Inflammatory macrophage treated with lipopolysaccharide for 1 hour (primary cell): ENCODE measurements around the gene LRRC74B.
A peak's percentile ranks its signal among the peaks of the same experiment; 100 is the strongest.
"Not testable (repeated sequence)": the region's sequence is repeated elsewhere in the genome, so short reads cannot be mapped to it uniquely, and the experiment has no call there.

Experiments used
- DNase-seq, 2 donors: peaks; one replicate each; pipeline ENCODE4 v3.0.0-alpha.2; 2020 to 2022

LRRC74B gene

DNA sequence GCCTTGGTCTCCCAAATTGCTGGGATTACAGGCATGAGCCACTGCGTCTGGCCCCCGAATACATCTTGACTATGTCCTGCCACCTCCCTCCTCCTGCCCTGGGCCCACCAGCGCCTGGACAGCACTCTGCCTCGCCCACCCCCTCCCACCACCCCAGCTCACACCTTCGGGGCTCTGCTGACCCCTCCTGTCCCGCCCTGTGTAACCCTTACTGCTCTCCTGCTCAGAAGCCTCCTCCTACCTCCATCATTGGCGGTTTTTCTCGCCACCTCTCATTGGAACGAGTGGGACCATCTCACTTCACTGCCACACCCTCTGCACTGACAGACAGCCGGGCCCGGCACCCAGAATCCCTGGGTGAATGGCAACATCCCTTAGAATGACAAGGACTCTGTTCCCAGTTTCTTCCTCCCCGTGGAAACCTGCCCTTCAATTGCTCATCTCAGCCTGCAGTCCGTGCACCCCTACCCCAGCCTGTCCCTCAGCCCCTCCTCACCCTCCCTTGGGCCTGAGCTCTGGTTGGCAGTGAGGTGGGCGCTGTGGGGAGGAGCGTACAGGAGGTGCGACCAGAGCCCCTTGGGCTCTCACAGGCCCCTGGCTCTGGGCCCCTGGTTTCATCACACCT lies 32.2 kb downstream of the LRRC74B start:
- no peak for DNase-seq

- no peak for DNase-seq
Measured at GRCh38 chr22:21078916-21079315, 33.2 kb downstream of the LRRC74B start.

DNA sequence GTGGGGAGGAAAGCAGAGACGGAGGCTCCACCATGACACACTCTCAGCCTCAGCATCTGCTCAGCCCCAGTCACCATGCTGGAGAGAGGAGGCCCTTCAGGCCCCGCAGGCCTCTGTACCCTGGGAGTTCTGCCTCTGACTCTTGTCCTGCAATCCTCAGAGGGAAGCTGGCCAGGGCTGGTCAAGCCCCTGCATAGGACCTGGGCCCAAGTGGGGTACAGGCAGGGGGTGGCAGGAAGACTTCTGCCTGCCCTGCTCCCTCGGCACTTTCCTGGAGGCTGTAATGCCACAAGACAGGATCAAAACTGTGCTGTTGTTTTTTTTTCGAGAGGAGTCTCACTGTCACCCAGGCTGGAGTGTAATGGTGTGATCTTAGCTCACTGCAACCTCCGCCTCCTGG lies 33.7 kb downstream of the LRRC74B start:
- no peak for DNase-seq

DNA sequence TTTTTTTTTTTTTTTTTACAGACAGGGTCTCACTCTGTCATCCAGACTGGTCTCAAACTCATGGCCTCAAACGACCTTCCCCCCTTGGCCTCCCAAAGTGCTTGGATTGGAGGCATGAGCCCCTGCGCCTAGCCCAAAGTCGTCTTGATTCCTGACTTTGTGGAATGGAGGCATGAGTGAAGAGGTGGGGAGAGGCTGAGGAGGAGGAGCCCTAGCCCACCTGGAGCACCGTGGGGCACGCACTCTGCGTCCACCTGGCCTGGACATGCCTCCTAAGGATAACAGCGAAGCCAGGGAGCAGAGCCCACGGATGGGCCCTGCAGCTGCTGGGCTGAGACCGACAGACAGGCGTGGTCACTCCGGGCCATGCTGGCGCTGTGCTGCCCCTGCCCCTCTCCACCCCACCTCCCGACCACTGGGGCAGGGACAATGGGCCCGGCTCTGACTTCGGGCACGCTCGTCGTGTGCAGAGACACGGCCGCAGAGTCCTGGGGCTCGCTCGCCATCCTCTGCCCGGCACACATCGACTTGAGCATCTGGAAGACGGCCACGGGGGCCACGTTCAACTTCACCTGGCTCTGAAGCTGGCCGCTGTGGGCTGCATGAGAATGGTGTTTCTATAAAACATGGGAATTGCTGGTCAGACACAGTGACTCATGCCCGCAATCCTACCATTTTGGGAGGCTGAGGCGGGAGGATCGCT lies 34.8 kb downstream of the LRRC74B start:
- DNase-seq, result no peak

GRCh38 chr22:21082248-21082647 lies 36.5 kb downstream of the LRRC74B start:
- no peak for DNase-seq

DNA sequence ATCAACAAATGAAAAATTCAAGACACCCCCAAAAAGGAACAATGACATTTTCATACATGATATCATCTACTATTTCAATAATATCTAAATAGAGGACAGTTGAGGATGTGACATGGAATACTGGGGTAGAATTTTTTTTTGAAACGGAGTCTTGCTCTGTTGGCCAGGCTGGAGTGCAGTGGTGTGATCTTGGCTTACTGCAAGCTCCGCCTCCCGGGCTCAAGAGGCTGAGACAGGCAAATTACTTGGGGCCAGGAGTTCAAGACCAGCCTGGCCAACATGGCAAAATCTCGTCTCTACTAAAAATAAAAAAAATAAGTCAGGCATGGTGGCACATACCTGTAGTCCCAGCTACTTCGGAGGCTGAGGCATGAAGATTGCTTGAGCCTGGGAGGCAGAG lies 41.4 kb downstream of the LRRC74B start:
- no peak for DNase-seq

GRCh38 chr22:21087926-21088325 lies 42.2 kb downstream of the LRRC74B start:
- not testable (repeated sequence) for DNase-seq

DNA sequence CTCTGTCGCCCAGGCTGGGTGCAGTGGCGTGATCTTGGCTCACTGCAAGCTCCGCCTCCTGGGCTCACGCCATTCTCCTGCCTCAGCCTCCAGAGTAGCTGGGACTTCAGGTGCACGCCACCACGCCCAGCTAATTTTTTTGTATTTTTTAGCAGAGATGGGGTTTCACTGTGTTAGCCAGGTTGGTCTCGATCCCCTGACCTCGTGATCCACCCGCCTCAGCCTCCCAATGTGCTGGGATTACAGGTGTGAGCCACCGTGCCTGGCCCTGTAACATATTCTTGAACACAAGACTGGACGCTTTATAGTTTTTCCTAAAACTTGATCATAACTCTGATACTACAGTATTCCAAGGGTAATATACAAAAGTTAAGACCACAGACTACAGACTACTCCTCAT lies 45.5 kb downstream of the LRRC74B start:
- DNase-seq, result not testable (repeated sequence)

- no peak for DNase-seq
Measured at GRCh38 chr22:21092797-21093554, 47.2 kb downstream of the LRRC74B start.

DNA sequence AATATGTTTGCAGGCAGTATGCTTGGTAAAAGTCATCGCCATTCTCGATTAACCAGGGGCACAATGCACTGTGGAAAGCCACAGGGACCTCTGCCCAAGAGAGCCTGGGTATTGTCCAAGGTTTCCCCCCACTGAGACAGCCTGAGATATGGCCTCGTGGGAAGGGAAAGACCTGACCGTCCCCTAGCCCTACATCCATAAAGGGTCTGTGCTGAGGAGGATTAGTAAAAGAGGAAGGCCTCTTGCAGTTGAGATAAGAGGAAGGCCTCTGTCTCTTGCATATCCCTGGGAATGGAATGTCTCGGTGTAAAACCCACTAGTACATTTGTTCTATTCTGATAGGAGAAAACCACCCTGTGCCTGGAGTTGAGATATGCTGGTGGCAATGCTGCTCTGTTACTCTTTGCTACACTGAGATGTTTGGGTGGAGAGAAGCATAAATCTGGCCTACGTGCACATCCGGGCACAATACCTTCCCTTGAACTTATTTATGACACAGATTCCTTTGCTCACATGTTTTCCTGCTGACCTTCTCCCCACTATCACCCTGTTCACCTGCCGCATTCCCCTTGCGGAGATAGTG lies 47.9 kb downstream of the LRRC74B start:
- not testable (repeated sequence) for DNase-seq

DNA sequence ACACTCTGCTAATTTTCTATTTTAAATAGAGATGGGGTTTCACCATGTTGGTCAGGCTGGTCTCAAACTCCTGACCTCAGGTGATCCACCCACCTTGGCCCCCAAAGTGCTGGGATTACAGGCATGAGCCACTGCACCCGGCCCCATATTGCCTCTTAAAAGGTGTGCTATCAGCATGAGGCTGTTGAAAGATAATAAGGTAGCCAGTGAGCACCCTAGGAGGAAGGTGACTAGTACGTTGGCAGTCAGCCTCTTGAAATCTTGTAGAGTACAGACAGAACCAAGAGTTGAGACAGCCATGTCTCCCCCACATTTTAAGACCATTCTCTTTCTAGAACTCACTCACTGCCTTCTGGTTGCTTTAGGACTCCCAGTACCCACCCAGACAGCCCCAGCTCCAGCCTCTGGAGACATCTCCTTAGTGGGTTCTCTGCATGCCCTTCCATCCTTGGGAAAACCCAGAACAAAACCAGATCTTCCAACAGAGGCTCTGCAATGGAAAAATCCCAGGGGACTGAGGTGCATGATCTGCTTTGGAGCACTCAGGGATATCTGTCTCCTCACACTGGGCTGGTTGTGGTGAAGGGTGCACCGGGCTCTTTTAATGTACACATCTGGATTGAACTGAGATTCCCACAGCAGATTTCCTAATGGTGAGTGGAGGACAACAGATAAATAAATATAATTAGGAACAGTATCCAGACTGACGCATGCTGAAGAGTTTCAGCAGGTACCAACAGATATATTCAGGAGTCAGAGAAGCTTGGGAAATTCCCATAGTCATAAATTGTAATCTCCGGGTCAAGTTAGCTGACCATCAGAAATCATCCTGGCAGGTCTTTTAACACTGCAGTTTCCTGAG lies 49.4 kb downstream of the LRRC74B start:
- DNase-seq, result no peak

- DNase-seq, result no peak
Measured at GRCh38 chr22:21095773-21096107, 50.0 kb downstream of the LRRC74B start.

GRCh38 chr22:21096878-21097277 lies 51.1 kb downstream of the LRRC74B start:
- DNase-seq, result not testable (repeated sequence)

- no peak for DNase-seq
Measured at GRCh38 chr22:21098099-21098671, 52.4 kb downstream of the LRRC74B start.

DNA sequence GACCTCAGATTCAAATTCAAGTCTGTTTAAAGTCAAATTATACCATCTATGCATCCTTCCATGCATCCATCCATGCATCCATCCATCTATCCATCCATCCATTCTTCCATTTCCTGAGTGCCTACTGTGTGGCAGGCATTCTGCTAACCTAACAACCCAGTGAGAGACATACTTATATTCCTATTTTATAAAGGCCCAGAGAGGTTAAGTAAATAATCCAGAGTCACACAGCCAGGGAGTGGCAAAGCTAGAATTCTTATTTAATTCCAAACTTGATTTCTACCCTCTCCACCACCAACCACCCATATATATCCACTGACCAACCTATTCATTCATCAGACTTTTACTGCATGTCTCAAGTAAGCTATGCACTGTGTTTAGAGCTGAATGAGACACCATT lies 53.8 kb downstream of the LRRC74B start:
- no peak for DNase-seq

- DNase-seq, result peak in 1 of 2 donors; percentile 3
Measured at GRCh38 chr22:21100149-21101032, 54.6 kb downstream of the LRRC74B start.

DNA sequence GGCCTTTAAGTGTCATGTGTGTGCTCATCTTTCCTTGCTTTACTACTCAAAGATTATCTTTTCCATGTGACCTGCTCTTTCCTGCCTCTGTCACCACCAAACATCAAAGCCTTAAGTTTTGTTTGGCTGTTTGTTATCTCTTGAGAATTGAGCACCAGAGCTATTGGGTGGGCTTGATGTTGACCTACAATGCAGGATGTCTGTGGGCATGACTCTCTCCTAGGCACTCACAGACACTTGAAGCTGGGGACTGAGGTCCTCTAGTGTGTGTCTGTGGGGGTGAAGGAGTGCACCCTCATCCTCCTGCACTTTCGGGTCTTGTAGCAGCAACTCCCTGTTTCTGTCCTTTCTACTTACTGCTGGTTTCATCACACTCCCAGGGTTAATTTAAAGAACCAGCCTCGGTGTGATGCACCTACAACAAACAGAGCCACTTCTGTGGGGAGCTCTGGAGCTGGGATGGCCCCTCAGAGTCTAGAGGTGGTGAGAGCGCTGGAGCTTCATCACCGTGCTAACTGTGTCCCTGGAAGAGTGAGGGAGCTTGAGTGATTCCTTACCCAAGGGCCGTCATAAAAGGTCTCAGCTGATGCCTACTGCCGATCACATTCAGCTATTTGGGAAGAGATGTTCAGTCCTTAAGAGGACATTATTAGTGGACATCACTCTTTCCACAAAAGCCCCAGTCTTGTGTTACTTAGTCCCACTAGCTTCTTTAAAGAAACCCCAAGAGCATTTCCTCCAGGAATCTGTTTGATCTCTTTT lies 56.3 kb downstream of the LRRC74B start:
- no peak for DNase-seq

DNA sequence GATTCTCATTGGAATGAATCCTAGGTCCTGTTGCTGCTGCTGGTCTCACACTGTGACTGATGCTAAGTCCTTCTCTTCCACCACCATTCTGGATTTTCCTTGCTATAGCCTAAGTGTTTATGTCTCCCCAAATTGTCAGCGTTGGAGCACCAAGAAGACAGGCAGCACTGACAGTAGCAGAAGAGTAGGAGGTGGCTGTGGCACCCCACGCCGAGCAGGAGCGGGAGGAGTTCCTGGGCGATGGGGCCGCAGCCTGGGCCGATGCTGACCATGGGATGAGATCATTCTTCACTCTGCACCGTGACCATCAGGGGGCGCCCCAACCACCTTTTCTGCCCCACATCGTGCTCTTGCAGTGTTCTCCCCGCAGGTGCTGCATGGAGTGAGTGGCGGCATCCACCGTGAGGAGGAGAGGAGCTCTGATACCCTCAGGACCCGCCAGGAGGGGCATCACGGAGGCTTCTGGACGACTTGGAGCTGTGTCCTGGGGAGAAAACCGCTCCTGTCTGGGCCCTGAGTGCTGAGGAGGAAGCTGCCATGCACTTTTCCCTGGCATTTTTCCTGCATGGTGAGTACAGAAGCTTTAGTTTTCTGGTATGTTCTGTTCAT lies 57.0 kb downstream of the LRRC74B start:
- peak; percentile 41 to 74 for DNase-seq

GRCh38 chr22:21103633-21104032 lies 57.9 kb downstream of the LRRC74B start:
- no peak for DNase-seq

GRCh38 chr22:21104126-21104691 lies 58.5 kb downstream of the LRRC74B start:
- DNase-seq, result no peak
